ENCODE results near the gene LYST. TPM values are rescaled to one million over a fixed set of nuclear protein-coding genes. Genes with fewer than 3 reads are reported as not detected.
A peak's percentile ranks its signal among the peaks of the same experiment; 100 is the strongest.

Gene LYST
- total and polyA plus RNA-seq, 10 of the 15 experiments (the other 5 are each of a cell fraction or from before 2014, with no cell fraction given) = 3.3 to 28.1 (median 5.6) TPM

GRCh38 chr1:235843461-235843961 lies 23.2 kb downstream of the LYST start:
- no peak overlapping the region for H3K27ac ChIP-seq (ENCODE audit: control insufficient read depth, insufficient read depth)
- DNase-seq (ENCODE audit: low read depth, low spot score) (no peak), FAIRE-seq (peak; percentile 84), ATAC-seq (peak; percentile 82)
- H3K4me3 ChIP-seq = no peak overlapping the region
- H2AFZ ChIP-seq (ENCODE audit: control insufficient read depth, low read depth, low read length) = no peak overlapping the region
- H3K4me2 ChIP-seq (ENCODE audit: control insufficient read depth, insufficient read depth) = no peak overlapping the region
- intact Hi-C loops (cut with micrococcal nuclease; ENCODE audit: unreplicated experiment) = loop anchor here (2.0 to 5.0 kb wide), 3 partner anchors 127 to 341 kb away; partner anchors contain the start of genes B3GALNT2 and GNG4
- 34% methylated on average over 2 of the region's 2 CpGs for WGBS (ENCODE audit: insufficient coverage, insufficient replicate concordance, low lambda C conversion rate, missing lambda C conversion rate)
- H4K20me1 ChIP-seq (ENCODE audit: control insufficient read depth, insufficient read depth) = no peaks in the 10 kb centered on the region
- in situ Hi-C loops (cut with MboI) = no loop called here
- SMC1A ChIA-PET (ENCODE audit: uncharacterized antibody, unreplicated experiment) = interaction anchor here (0.6 to 7.9 kb wide), 48 partner anchors 10 to 339 kb away, joined by 3 to 97 read pairs (median 8); partner anchors contain the start of genes B3GALNT2 and LYST
- no peaks in the 10 kb centered on the region for H3K27me3 ChIP-seq (replicated peaks in 1 of 2; ENCODE audit: control insufficient read depth in 2 of 2, insufficient read depth in 2 of 2, low read length in 1 of 2)
- H3K4me1 ChIP-seq (ENCODE audit: control insufficient read depth, insufficient read depth, low read length) = peaks cover 7% of the 10 kb centered on the region
- POLR2A ChIA-PET = interaction anchor here (0.6 to 3.7 kb wide), 9 partner anchors 10 to 338 kb away, joined by 3 to 23 read pairs (median 5); partner anchors contain the start of genes B3GALNT2 and LYST
- H3K36me3 ChIP-seq (ENCODE audit: control insufficient read depth in 2 of 2, insufficient read depth in 2 of 2, low read length in 1 of 2) = no peaks in the 10 kb centered on the region
- H3K9ac ChIP-seq (ENCODE audit: control insufficient read depth, insufficient read depth, low read length) = no peak overlapping the region
- no peaks in the 10 kb centered on the region; the same call in 2 of the 3 replicates for H3K9me3 ChIP-seq (replicated peaks; ENCODE audit: control insufficient read depth, insufficient read depth, low read length)
- BruUV-seq (replicated peaks) = no TSS peak
- CTCF ChIA-PET = interaction anchor here (0.5 to 9.3 kb wide), 77 partner anchors 10 to 894 kb away, joined by 3 to 129 read pairs (median 6); partner anchors contain the start of genes B3GALNT2 and LYST
- peaks cover 8% of the 10 kb centered on the region; the same call in 1 of the 2 replicates for H3K79me2 ChIP-seq (ENCODE audit: control insufficient read depth, insufficient read depth, low read length)
- RAD21 ChIA-PET (ENCODE audit: unreplicated experiment) = interaction anchor here (0.7 to 4.8 kb wide), 58 partner anchors 11 to 341 kb away, joined by 3 to 68 read pairs (median 5); partner anchors contain the start of gene B3GALNT2
- TF ChIP-seq MEF2B (IDR thresholded peaks at IDR 0.05; ENCODE audit: partially characterized antibody, poor library complexity, severe bottlenecking) = no peak
- no peak for TF ChIP-seq POLR2A (IDR thresholded peaks at IDR 0.05; ENCODE audit: low read depth, low read length)
- TF ChIP-seq KAT2A (conservative IDR thresholded peaks at IDR 0.05; ENCODE audit: control insufficient read depth, low read depth, low read length) = no peak
- TF ChIP-seq RAD21 (IDR thresholded peaks at IDR 0.05; ENCODE audit: insufficient read depth, low read depth, low read length) = peak; percentile 69
- TF ChIP-seq CTCF (IDR thresholded peaks at IDR 0.05 in 2 of 3, conservative IDR thresholded peaks at IDR 0.05 in 1 of 3; ENCODE audit: control insufficient read depth in 2 of 3, extremely low read depth in 1 of 3, insufficient read depth in 1 of 3, low read depth in 3 of 3, low read length in 3 of 3) = peak; percentile 66 to 75 (median 66)
- TF ChIP-seq SPI1 (IDR thresholded peaks at IDR 0.05; ENCODE audit: borderline replicate concordance, insufficient read depth, low read depth, low read length) = no peak
- peak; percentile 45; the same call in 1 of the 3 replicates for TF ChIP-seq POU2F2 (IDR thresholded peaks at IDR 0.05; ENCODE audit: borderline replicate concordance, low read depth, low read length)
- no peak for TF ChIP-seq ZNF274 (IDR thresholded peaks at IDR 0.05; ENCODE audit: insufficient read depth, insufficient read length)
- TF ChIP-seq RFX5 (IDR thresholded peaks at IDR 0.05; ENCODE audit: low read depth, low read length) = no peak
- no peak for TF ChIP-seq ZSCAN29 (IDR thresholded peaks at IDR 0.05)
- no peak for TF ChIP-seq SMAD5 (IDR thresholded peaks at IDR 0.05; ENCODE audit: low read depth)
- TF ChIP-seq TCF12 (IDR thresholded peaks at IDR 0.05; ENCODE audit: low read depth, low read length) = no peak
- no peak for TF ChIP-seq DPF2 (IDR thresholded peaks at IDR 0.05)
- no peak for TF ChIP-seq SIX5 (IDR thresholded peaks at IDR 0.05; ENCODE audit: low read depth, low read length, severe bottlenecking)
- TF ChIP-seq SRF (IDR thresholded peaks at IDR 0.05; ENCODE audit: low read depth in 2 of 2, low read length in 2 of 2) = no peak
- no peak for TF ChIP-seq BCLAF1 (IDR thresholded peaks at IDR 0.05)
- no peak for TF ChIP-seq E2F4 (IDR thresholded peaks at IDR 0.05; ENCODE audit: low read depth, low read length)
- no peak for TF ChIP-seq HCFC1 (IDR thresholded peaks at IDR 0.05; ENCODE audit: low read length)
- TF ChIP-seq SMC3 (IDR thresholded peaks at IDR 0.05; ENCODE audit: borderline replicate concordance, low read length) = peak; percentile 38; the same call in 1 of the 2 replicates
